Fibroblast of skin of scalp (primary cell): ENCODE results near the gene SLFN12L.
A peak's percentile ranks its signal among the peaks of the same experiment; 100 is the strongest.
"Not testable (repeated sequence)": the region's sequence is repeated elsewhere in the genome, so short reads cannot be mapped to it uniquely, and the experiment has no call there.

Experiments used
- DNase-seq: peaks from one replicate; pipeline ENCODE4 v3.0.0-alpha.2; 2013

The SLFN12L gene

GRCh38 chr17:35493040-35493439 lies 44.4 kb downstream of the SLFN12L start:
- no peak for DNase-seq

GRCh38 chr17:35491417-35491816 lies 46.1 kb downstream of the SLFN12L start:
- DNase-seq, result no peak

GRCh38 chr17:35489944-35490343 lies 47.5 kb downstream of the SLFN12L start:
- DNase-seq, result no peak

GRCh38 chr17:35488991-35489390 lies 48.5 kb downstream of the SLFN12L start:
- no peak for DNase-seq

- DNase-seq, result peak; percentile 26
Measured at GRCh38 chr17:35486920-35487732, 50.4 kb downstream of the SLFN12L start.

- no peak for DNase-seq
Measured at GRCh38 chr17:35479271-35479670, 58.2 kb downstream of the SLFN12L start.

- DNase-seq, result no peak
Measured at GRCh38 chr17:35477248-35477647, 60.2 kb downstream of the SLFN12L start.

GRCh38 chr17:35476283-35476820 lies 61.1 kb downstream of the SLFN12L start:
- no peak for DNase-seq

- DNase-seq, result no peak
Measured at GRCh38 chr17:35468475-35468874, 69.0 kb downstream of the SLFN12L start.

GRCh38 chr17:35467824-35468223 lies 69.7 kb downstream of the SLFN12L start:
- no peak for DNase-seq

GRCh38 chr17:35460354-35460851 lies 77.1 kb downstream of the SLFN12L start:
- no peak for DNase-seq

- not testable (repeated sequence) for DNase-seq
Measured at GRCh38 chr17:35454035-35454434, 83.4 kb downstream of the SLFN12L start.

- no peak for DNase-seq
Measured at GRCh38 chr17:35453171-35453570, 84.3 kb downstream of the SLFN12L start.

- no peak for DNase-seq
Measured at GRCh38 chr17:35449371-35449931, 88.0 kb downstream of the SLFN12L start.

GRCh38 chr17:35448899-35449227 lies 88.6 kb downstream of the SLFN12L start:
- DNase-seq, result no peak

- DNase-seq, result peak; percentile 21
Measured at GRCh38 chr17:35448214-35448898, 89.1 kb downstream of the SLFN12L start, which contains the start of gene SLFN13. Gene SLFN13, minus strand, starts transcription at chr17:35448766. Its CDS starts 3,086 bp downstream, at chr17:35445680.

- DNase-seq, result no peak
Measured at GRCh38 chr17:35447499-35447898, 90.0 kb downstream of the SLFN12L start.

GRCh38 chr17:35438433-35438832 lies 99.0 kb downstream of the SLFN12L start:
- no peak for DNase-seq

GRCh38 chr17:35433075-35433894 lies 104.2 kb downstream of the SLFN12L start:
- peak; percentile 100 for DNase-seq

- DNase-seq, result peak; percentile 97
Measured at GRCh38 chr17:35432176-35433074, 105.1 kb downstream of the SLFN12L start, which contains the start of gene SLFN12. Gene SLFN12, minus strand, starts transcription at chr17:35432500. Its CDS starts 9,472 bp downstream, at chr17:35423028.

- DNase-seq, result no peak
Measured at GRCh38 chr17:35429702-35430101, 107.8 kb downstream of the SLFN12L start.
